Activated T-helper 1 cell treated with anti-CD3 and anti-CD28 coated beads, Interleukin-12 subunit alpha, Interleukin-12 subunit beta, Interleukin-2, Interleukin-4 antibody, amounts not matched to agents 30 ng/mL and 10 ng/mL and 1 ng/mL, durations not matched to agents 14 hours and 24 hours and 36 hours (primary cell): ENCODE measurements around the gene IQSEC1. TPM values are rescaled to one million over a fixed set of nuclear protein-coding genes. Genes with fewer than 3 reads are reported as not detected.

Source experiments
- DNase-seq: peaks from one replicate; pipeline ENCODE4 v3.0.0; 2021; ENCODE audit warnings: low spot score
- H3K27ac Mint-ChIP-seq: one replicate; pipeline ENCODE4 v1.8.0; 2021; ENCODE audit warnings: mild to moderate bottlenecking, mixed read lengths
- H3K27me3 Mint-ChIP-seq: one replicate; pipeline ENCODE4 v1.8.0; 2022; ENCODE audit warnings: mild to moderate bottlenecking, moderate library complexity, mixed read lengths; ENCODE audit not compliant: insufficient read depth
- H3K36me3 Mint-ChIP-seq: one replicate; pipeline ENCODE4 v1.8.0; 2021; ENCODE audit warnings: low read depth, mixed read lengths
- H3K4me1 Mint-ChIP-seq: one replicate; pipeline ENCODE4 v1.8.0; 2021; ENCODE audit warnings: low read depth, mixed read lengths
- H3K4me3 Mint-ChIP-seq: one replicate; pipeline ENCODE4 v1.8.0; 2021; ENCODE audit warnings: mild to moderate bottlenecking, moderate library complexity, mixed read lengths
- H3K9me3 Mint-ChIP-seq: one replicate; pipeline ENCODE4 v1.8.0; 2021; ENCODE audit warnings: mixed read lengths
- intact Hi-C: fragments of 100-400 bp; cut with micrococcal nuclease; formaldehyde crosslinking; loops from one replicate; pipeline ENCODE4 v1.15.1; 2024
- total RNA-seq: library from RNA; stranded (reverse); gene quantifications from 2 replicates; pipeline ENCODE4 v1.2.3, GENCODE V29; 2022

The IQSEC1 gene
- total RNA-seq, 1 donor from 2014 or later: 31.4 TPM

- intact Hi-C loops: no loop called here
- H3K4me3 Mint-ChIP-seq: no peak overlapping the region
- H3K36me3 Mint-ChIP-seq: peaks cover 1% of the 10 kb centered on the region
- DNase-seq: no peak
- no peak overlapping the region for H3K27ac Mint-ChIP-seq
- peaks cover 34% of the 10 kb centered on the region for H3K4me1 Mint-ChIP-seq
- no peaks in the 10 kb centered on the region for H3K9me3 Mint-ChIP-seq
- H3K27me3 Mint-ChIP-seq: no peaks in the 10 kb centered on the region
These were observed 128.4 kb downstream of the IQSEC1 start for GRCh38 chr3:12944849-12945248.

GRCh38 chr3:12944413-12944812 lies 128.8 kb downstream of the IQSEC1 start:
- intact Hi-C loops: no loop called here
- Mint-ChIP-seq H3K9me3 (no peaks in the 10 kb centered on the region), H3K27ac (no peak overlapping the region), H3K4me3 (no peak overlapping the region), H3K4me1 (peaks cover 30% of the 10 kb centered on the region), H3K27me3 (no peaks in the 10 kb centered on the region), H3K36me3 (peaks cover 5% of the 10 kb centered on the region)
- DNase-seq: no peak

GRCh38 chr3:12943124-12944021 lies 129.9 kb downstream of the IQSEC1 start:
- DNase-seq: no peak
- H3K27me3 Mint-ChIP-seq: no peaks in the 10 kb centered on the region

GRCh38 chr3:12941495-12942023 lies 131.7 kb downstream of the IQSEC1 start:
- DNase-seq: no peak
- Mint-ChIP-seq H3K4me1 (peaks cover 5% of the 10 kb centered on the region), H3K9me3 (no peaks in the 10 kb centered on the region), H3K27ac (no peak overlapping the region), H3K36me3 (peaks cover 5% of the 10 kb centered on the region), H3K4me3 (no peak overlapping the region), H3K27me3 (no peaks in the 10 kb centered on the region)
- intact Hi-C loops: no loop called here

More at GRCh38 chr3:12943124-12944021, 129.9 kb downstream of the IQSEC1 start:
- Mint-ChIP-seq H3K9me3 (no peaks in the 10 kb centered on the region), H3K4me3 (no peak overlapping the region), H3K4me1 (peaks cover 19% of the 10 kb centered on the region), H3K36me3 (peaks cover 5% of the 10 kb centered on the region), H3K27ac (no peak overlapping the region)
- intact Hi-C loops: no loop called here

GRCh38 chr3:12940854-12941253 lies 132.4 kb downstream of the IQSEC1 start:
- H3K27ac Mint-ChIP-seq: no peak overlapping the region
- no peaks in the 10 kb centered on the region for H3K4me1 Mint-ChIP-seq
- DNase-seq: no peak
- peaks cover 5% of the 10 kb centered on the region for H3K36me3 Mint-ChIP-seq
- H3K9me3 Mint-ChIP-seq: no peaks in the 10 kb centered on the region
- H3K27me3 Mint-ChIP-seq: no peaks in the 10 kb centered on the region
- intact Hi-C loops: no loop called here
- H3K4me3 Mint-ChIP-seq: no peak overlapping the region

- H3K27ac Mint-ChIP-seq: no peak overlapping the region
- intact Hi-C loops: no loop called here
- H3K9me3 Mint-ChIP-seq: no peaks in the 10 kb centered on the region
- peaks cover 5% of the 10 kb centered on the region for H3K36me3 Mint-ChIP-seq
- no peaks in the 10 kb centered on the region for H3K4me1 Mint-ChIP-seq
- no peak for DNase-seq
- H3K4me3 Mint-ChIP-seq: no peak overlapping the region
- no peaks in the 10 kb centered on the region for H3K27me3 Mint-ChIP-seq
These were observed 134.1 kb downstream of the IQSEC1 start for GRCh38 chr3:12939137-12939536.

GRCh38 chr3:12938258-12938711 lies 134.9 kb downstream of the IQSEC1 start:
- Mint-ChIP-seq H3K4me1 (no peaks in the 10 kb centered on the region), H3K4me3 (no peak overlapping the region), H3K9me3 (no peaks in the 10 kb centered on the region), H3K36me3 (peaks cover 5% of the 10 kb centered on the region), H3K27me3 (no peaks in the 10 kb centered on the region), H3K27ac (no peak overlapping the region)
- intact Hi-C loops: no loop called here
- no peak for DNase-seq

- Mint-ChIP-seq H3K27ac (no peak overlapping the region), H3K9me3 (no peaks in the 10 kb centered on the region), H3K4me1 (no peaks in the 10 kb centered on the region), H3K4me3 (no peak overlapping the region), H3K36me3 (peaks cover 5% of the 10 kb centered on the region), H3K27me3 (no peaks in the 10 kb centered on the region)
- intact Hi-C loops: no loop called here
- DNase-seq: no peak
These were observed 137.1 kb downstream of the IQSEC1 start for GRCh38 chr3:12935861-12936830.

- no peak overlapping the region for H3K4me3 Mint-ChIP-seq
These were observed 138.0 kb downstream of the IQSEC1 start for GRCh38 chr3:12935023-12935860.

GRCh38 chr3:12934431-12934830 lies 138.8 kb downstream of the IQSEC1 start:
- DNase-seq: no peak
- no peak overlapping the region for H3K27ac Mint-ChIP-seq
- no peak overlapping the region for H3K4me3 Mint-ChIP-seq
- no peaks in the 10 kb centered on the region for H3K27me3 Mint-ChIP-seq
- no peaks in the 10 kb centered on the region for H3K9me3 Mint-ChIP-seq
- no peaks in the 10 kb centered on the region for H3K36me3 Mint-ChIP-seq
- intact Hi-C loops: no loop called here
- H3K4me1 Mint-ChIP-seq: peaks cover 10% of the 10 kb centered on the region

More at GRCh38 chr3:12935023-12935860, 138.0 kb downstream of the IQSEC1 start:
- Mint-ChIP-seq H3K27ac (no peak overlapping the region), H3K36me3 (peaks cover 5% of the 10 kb centered on the region), H3K4me1 (peaks cover 2% of the 10 kb centered on the region), H3K9me3 (no peaks in the 10 kb centered on the region), H3K27me3 (no peaks in the 10 kb centered on the region)
- intact Hi-C loops: no loop called here
- no peak for DNase-seq

- DNase-seq: no peak
- Mint-ChIP-seq H3K27ac (no peak overlapping the region), H3K4me1 (peaks cover 12% of the 10 kb centered on the region), H3K27me3 (no peaks in the 10 kb centered on the region), H3K9me3 (no peaks in the 10 kb centered on the region), H3K36me3 (peaks cover under 1% of the 10 kb centered on the region), H3K4me3 (no peak overlapping the region)
- intact Hi-C loops: no loop called here
These were observed 139.3 kb downstream of the IQSEC1 start for GRCh38 chr3:12933901-12934300.

- Mint-ChIP-seq H3K27ac (no peak overlapping the region), H3K9me3 (no peaks in the 10 kb centered on the region), H3K4me3 (no peak overlapping the region), H3K27me3 (no peaks in the 10 kb centered on the region), H3K36me3 (peaks cover 2% of the 10 kb centered on the region), H3K4me1 (peaks cover 16% of the 10 kb centered on the region)
- DNase-seq: no peak
- intact Hi-C loops: no loop called here
These were observed 140.5 kb downstream of the IQSEC1 start for GRCh38 chr3:12932754-12933153.
